ENCODE results near the gene ZBTB46.

Gene ZBTB46

GRCh38 chr20:63782051-63782471 lies 49.0 kb downstream of the ZBTB46 start:
- Histone ChIP-seq H3K4me2 (ENCODE audit: low read depth, low read length, poor library complexity, severe bottlenecking) (no peak overlapping the region), H3K79me2 (ENCODE audit: insufficient read depth, low read length) (no peaks in the 10 kb centered on the region), H4K20me1 (ENCODE audit: insufficient read depth, low read length, poor library complexity, severe bottlenecking) (no peaks in the 10 kb centered on the region), H3K9me3 (ENCODE audit: insufficient read depth, low read depth, low read length) (no peaks in the 10 kb centered on the region), H3K9me2 (replicated peaks; ENCODE audit: low read depth, low read length) (no peaks in the 10 kb centered on the region), H3K36me3 (ENCODE audit: insufficient read depth, low read length) (no peaks in the 10 kb centered on the region), H3K4me3 (ENCODE audit: low read length, poor library complexity, severe bottlenecking) (no peak overlapping the region), H3K9ac (ENCODE audit: low read depth, low read length, poor library complexity, severe bottlenecking) (no peak overlapping the region), H3K27me3 (ENCODE audit: insufficient read depth, low read length, poor library complexity, severe bottlenecking) (no peaks in the 10 kb centered on the region), H3K4me1 (ENCODE audit: insufficient read depth, low read length, poor library complexity, severe bottlenecking) (no peaks in the 10 kb centered on the region), H3F3A (ENCODE audit: low read depth) (no peaks in the 10 kb centered on the region), H2AFZ (ENCODE audit: low read length) (no peak overlapping the region)
- no peak for TF ChIP-seq EZH2phosphoT487 (IDR thresholded peaks at IDR 0.05; ENCODE audit: borderline replicate concordance)
- 0 out of 2 replicates have a peak, but pooled peaks have one; percentile 8 for TF ChIP-seq CTCF (conservative IDR thresholded peaks at IDR 0.05; ENCODE audit: low read length)

- Histone ChIP-seq H3K4me1 (ENCODE audit: insufficient read depth, low read length, poor library complexity, severe bottlenecking) (no peaks in the 10 kb centered on the region), H4K20me1 (ENCODE audit: insufficient read depth, low read length, poor library complexity, severe bottlenecking) (no peaks in the 10 kb centered on the region), H3K9ac (ENCODE audit: low read depth, low read length, poor library complexity, severe bottlenecking) (no peak overlapping the region)
Observed at GRCh38 chr20:63781181-63781580, 49.9 kb downstream of the ZBTB46 start.

DNA sequence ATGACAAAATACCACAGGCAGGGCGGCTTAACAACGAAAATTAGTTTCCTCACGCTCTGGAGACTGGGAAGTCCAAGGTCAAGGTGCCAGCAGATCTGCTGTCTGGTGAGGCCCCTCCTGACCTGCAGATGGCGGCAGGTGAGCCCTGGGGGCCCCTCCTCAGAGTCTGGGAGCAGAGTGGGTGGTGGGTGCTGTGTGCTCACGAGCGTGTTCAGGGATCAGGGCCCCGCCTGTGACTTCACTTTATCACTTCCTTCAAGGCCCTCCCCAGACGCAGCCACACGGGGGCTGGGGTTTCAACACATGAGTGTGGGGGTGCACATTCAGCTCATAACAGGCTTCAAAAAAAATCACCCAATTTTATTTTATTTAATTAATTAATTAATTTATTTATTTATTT lies 52.2 kb downstream of the ZBTB46 start:
- H3K4me3 ChIP-seq (ENCODE audit: low read length, poor library complexity, severe bottlenecking): no peak overlapping the region
- H2AFZ ChIP-seq (ENCODE audit: low read length): no peak overlapping the region
- H3K36me3 ChIP-seq (ENCODE audit: insufficient read depth, low read length): no peaks in the 10 kb centered on the region
- no peaks in the 10 kb centered on the region for H3K4me1 ChIP-seq (ENCODE audit: insufficient read depth, low read length, poor library complexity, severe bottlenecking)
- H3K79me2 ChIP-seq (ENCODE audit: insufficient read depth, low read length): no peaks in the 10 kb centered on the region
- no peak overlapping the region for H3K9ac ChIP-seq (ENCODE audit: low read depth, low read length, poor library complexity, severe bottlenecking)
- H3K27me3 ChIP-seq (ENCODE audit: insufficient read depth, low read length, poor library complexity, severe bottlenecking): no peaks in the 10 kb centered on the region
- H3K4me2 ChIP-seq (ENCODE audit: low read depth, low read length, poor library complexity, severe bottlenecking): no peak overlapping the region
- no peaks in the 10 kb centered on the region for H3K9me3 ChIP-seq (ENCODE audit: insufficient read depth, low read depth, low read length)
- no peaks in the 10 kb centered on the region for H3F3A ChIP-seq (ENCODE audit: low read depth)
- no peaks in the 10 kb centered on the region for H4K20me1 ChIP-seq (ENCODE audit: insufficient read depth, low read length, poor library complexity, severe bottlenecking)
- TF ChIP-seq EZH2phosphoT487 (IDR thresholded peaks at IDR 0.05; ENCODE audit: borderline replicate concordance): no peak
- no peak; the same call in 1 of the 2 replicates for TF ChIP-seq CTCF (conservative IDR thresholded peaks at IDR 0.05; ENCODE audit: low read length)
- H3K9me2 ChIP-seq (replicated peaks; ENCODE audit: low read depth, low read length): no peaks in the 10 kb centered on the region

More at GRCh38 chr20:63781181-63781580, 49.9 kb downstream of the ZBTB46 start:
- Histone ChIP-seq H3K36me3 (ENCODE audit: insufficient read depth, low read length) (no peaks in the 10 kb centered on the region), H3K9me2 (replicated peaks; ENCODE audit: low read depth, low read length) (no peaks in the 10 kb centered on the region), H2AFZ (ENCODE audit: low read length) (no peak overlapping the region), H3F3A (ENCODE audit: low read depth) (no peaks in the 10 kb centered on the region), H3K79me2 (ENCODE audit: insufficient read depth, low read length) (no peaks in the 10 kb centered on the region), H3K9me3 (ENCODE audit: insufficient read depth, low read depth, low read length) (no peaks in the 10 kb centered on the region), H3K4me3 (ENCODE audit: low read length, poor library complexity, severe bottlenecking) (no peak overlapping the region), H3K4me2 (ENCODE audit: low read depth, low read length, poor library complexity, severe bottlenecking) (no peak overlapping the region), H3K27me3 (ENCODE audit: insufficient read depth, low read length, poor library complexity, severe bottlenecking) (no peaks in the 10 kb centered on the region)
- no peak for TF ChIP-seq EZH2phosphoT487 (IDR thresholded peaks at IDR 0.05; ENCODE audit: borderline replicate concordance)
- TF ChIP-seq CTCF (conservative IDR thresholded peaks at IDR 0.05; ENCODE audit: low read length): no peak
